ENCODE data around the gene ELAC1. TPM values are rescaled to one million over a fixed set of nuclear protein-coding genes. Genes with fewer than 3 reads are reported as not detected.

The ELAC1 gene
- total and polyA plus RNA-seq, 2 experiments from 2014 or later = 2.8 to 3.2 TPM

DNA sequence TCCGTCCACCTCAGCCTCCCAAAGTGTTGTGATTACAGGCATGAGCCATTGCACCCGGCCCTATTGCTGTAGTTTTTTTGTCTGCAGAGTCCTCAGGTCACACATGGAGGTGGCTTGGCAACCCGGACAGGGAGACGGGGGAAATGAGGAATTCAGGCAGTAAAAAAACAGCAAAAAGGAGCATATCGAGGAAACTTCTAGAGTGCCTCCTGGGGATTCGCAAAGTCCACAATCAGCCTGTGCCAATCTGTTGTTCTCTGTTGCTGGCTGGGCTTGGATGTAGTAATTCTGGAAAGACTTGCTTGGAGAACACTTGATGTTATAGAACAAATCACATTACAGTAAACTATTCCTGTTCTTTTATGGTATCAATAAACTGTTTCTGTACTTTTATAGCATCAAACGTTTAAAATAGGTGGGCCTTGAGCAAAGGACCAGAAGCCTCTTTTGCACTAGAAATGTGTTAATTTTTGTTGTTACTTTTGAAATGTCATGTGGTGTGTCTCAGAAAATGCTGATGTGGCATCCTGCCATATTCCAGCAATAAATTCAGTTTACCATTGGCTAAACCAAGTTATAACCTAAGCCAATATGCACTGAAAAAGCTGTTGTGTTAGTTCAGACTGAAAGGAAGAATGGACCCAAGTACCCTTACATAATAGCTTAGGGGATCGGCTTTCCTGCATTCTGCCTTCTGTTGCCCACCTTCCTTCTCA lies 14.4 kb downstream of the ELAC1 start:
- Histone ChIP-seq H3K79me2 (replicated peaks; ENCODE audit: insufficient read depth) (no peaks in the 10 kb centered on the region), H3K4me3 (no peak overlapping the region), H3K4me1 (ENCODE audit: insufficient read depth) (no peaks in the 10 kb centered on the region), H3K4me2 (no peak overlapping the region), H2AFZ (no peak overlapping the region), H3K9me2 (ENCODE audit: insufficient read depth) (peaks cover 9% of the 10 kb centered on the region; the same call in 1 of the 2 replicates), H3K36me3 (ENCODE audit: insufficient read depth) (peaks cover 5% of the 10 kb centered on the region; the same call in 1 of the 2 replicates), H3K27me3 (ENCODE audit: insufficient read depth) (no peaks in the 10 kb centered on the region), H3F3A (replicated peaks; ENCODE audit: low read depth) (no peaks in the 10 kb centered on the region), H3K27ac (ENCODE audit: low read depth) (no peak overlapping the region), H4K20me1 (replicated peaks; ENCODE audit: insufficient read depth) (no peaks in the 10 kb centered on the region)
- H3K4me1 Mint-ChIP-seq = peaks cover 3% of the 10 kb centered on the region; the same call in 1 of the 3 replicates
- H3K9me3 Mint-ChIP-seq = peaks cover 12% of the 10 kb centered on the region
- no peak overlapping the region for H3K27ac Mint-ChIP-seq
- no peak for TF ChIP-seq NANOG (IDR thresholded peaks at IDR 0.05; ENCODE audit: borderline replicate concordance)
- TF ChIP-seq, protein P1, sequence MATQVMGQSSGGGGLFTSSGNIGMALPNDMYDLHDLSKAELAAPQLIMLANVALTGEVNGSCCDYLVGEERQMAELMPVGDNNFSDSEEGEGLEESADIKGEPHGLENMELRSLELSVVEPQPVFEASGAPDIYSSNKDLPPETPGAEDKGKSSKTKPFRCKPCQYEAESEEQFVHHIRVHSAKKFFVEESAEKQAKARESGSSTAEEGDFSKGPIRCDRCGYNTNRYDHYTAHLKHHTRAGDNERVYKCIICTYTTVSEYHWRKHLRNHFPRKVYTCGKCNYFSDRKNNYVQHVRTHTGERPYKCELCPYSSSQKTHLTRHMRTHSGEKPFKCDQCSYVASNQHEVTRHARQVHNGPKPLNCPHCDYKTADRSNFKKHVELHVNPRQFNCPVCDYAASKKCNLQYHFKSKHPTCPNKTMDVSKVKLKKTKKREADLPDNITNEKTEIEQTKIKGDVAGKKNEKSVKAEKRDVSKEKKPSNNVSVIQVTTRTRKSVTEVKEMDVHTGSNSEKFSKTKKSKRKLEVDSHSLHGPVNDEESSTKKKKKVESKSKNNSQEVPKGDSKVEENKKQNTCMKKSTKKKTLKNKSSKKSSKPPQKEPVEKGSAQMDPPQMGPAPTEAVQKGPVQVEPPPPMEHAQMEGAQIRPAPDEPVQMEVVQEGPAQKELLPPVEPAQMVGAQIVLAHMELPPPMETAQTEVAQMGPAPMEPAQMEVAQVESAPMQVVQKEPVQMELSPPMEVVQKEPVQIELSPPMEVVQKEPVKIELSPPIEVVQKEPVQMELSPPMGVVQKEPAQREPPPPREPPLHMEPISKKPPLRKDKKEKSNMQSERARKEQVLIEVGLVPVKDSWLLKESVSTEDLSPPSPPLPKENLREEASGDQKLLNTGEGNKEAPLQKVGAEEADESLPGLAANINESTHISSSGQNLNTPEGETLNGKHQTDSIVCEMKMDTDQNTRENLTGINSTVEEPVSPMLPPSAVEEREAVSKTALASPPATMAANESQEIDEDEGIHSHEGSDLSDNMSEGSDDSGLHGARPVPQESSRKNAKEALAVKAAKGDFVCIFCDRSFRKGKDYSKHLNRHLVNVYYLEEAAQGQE (IDR thresholded peaks at IDR 0.05; ENCODE audit: unreplicated experiment) = no peak
- no peak for TF ChIP-seq EZH2phosphoT487 (IDR thresholded peaks at IDR 0.05; ENCODE audit: unreplicated experiment)
- TF ChIP-seq, protein P2, sequence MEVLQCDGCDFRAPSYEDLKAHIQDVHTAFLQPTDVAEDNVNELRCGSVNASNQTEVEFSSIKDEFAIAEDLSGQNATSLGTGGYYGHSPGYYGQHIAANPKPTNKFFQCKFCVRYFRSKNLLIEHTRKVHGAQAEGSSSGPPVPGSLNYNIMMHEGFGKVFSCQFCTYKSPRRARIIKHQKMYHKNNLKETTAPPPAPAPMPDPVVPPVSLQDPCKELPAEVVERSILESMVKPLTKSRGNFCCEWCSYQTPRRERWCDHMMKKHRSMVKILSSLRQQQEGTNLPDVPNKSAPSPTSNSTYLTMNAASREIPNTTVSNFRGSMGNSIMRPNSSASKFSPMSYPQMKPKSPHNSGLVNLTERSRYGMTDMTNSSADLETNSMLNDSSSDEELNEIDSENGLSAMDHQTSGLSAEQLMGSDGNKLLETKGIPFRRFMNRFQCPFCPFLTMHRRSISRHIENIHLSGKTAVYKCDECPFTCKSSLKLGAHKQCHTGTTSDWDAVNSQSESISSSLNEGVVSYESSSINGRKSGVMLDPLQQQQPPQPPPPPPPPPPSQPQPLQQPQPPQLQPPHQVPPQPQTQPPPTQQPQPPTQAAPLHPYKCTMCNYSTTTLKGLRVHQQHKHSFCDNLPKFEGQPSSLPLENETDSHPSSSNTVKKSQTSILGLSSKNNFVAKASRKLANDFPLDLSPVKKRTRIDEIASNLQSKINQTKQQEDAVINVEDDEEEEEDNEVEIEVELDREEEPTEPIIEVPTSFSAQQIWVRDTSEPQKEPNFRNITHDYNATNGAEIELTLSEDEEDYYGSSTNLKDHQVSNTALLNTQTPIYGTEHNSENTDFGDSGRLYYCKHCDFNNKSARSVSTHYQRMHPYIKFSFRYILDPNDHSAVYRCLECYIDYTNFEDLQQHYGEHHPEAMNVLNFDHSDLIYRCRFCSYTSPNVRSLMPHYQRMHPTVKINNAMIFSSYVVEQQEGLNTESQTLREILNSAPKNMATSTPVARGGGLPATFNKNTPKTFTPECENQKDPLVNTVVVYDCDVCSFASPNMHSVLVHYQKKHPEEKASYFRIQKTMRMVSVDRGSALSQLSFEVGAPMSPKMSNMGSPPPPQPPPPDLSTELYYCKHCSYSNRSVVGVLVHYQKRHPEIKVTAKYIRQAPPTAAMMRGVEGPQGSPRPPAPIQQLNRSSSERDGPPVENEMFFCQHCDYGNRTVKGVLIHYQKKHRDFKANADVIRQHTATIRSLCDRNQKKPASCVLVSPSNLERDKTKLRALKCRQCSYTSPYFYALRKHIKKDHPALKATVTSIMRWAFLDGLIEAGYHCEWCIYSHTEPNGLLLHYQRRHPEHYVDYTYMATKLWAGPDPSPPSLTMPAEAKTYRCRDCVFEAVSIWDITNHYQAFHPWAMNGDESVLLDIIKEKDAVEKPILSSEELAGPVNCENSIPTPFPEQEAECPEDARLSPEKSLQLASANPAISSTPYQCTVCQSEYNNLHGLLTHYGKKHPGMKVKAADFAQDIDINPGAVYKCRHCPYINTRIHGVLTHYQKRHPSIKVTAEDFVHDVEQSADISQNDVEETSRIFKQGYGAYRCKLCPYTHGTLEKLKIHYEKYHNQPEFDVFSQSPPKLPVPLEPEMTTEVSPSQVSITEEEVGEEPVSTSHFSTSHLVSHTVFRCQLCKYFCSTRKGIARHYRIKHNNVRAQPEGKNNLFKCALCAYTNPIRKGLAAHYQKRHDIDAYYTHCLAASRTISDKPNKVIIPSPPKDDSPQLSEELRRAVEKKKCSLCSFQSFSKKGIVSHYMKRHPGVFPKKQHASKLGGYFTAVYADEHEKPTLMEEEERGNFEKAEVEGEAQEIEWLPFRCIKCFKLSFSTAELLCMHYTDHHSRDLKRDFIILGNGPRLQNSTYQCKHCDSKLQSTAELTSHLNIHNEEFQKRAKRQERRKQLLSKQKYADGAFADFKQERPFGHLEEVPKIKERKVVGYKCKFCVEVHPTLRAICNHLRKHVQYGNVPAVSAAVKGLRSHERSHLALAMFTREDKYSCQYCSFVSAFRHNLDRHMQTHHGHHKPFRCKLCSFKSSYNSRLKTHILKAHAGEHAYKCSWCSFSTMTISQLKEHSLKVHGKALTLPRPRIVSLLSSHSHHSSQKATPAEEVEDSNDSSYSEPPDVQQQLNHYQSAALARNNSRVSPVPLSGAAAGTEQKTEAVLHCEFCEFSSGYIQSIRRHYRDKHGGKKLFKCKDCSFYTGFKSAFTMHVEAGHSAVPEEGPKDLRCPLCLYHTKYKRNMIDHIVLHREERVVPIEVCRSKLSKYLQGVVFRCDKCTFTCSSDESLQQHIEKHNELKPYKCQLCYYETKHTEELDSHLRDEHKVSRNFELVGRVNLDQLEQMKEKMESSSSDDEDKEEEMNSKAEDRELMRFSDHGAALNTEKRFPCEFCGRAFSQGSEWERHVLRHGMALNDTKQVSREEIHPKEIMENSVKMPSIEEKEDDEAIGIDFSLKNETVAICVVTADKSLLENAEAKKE (CRISPR knock-in tag; IDR thresholded peaks at IDR 0.05) = no peak
- TF ChIP-seq CREB1 (CRISPR knock-in tag; IDR thresholded peaks at IDR 0.05; ENCODE audit: low read depth) = no peak
- no peak for TF ChIP-seq EZH2 (IDR thresholded peaks at IDR 0.05; ENCODE audit: low read depth, unreplicated experiment)
- TF ChIP-seq JUNB (IDR thresholded peaks at IDR 0.05; ENCODE audit: unreplicated experiment) = no peak
- peaks cover 28% of the 10 kb centered on the region for H3K36me3 Mint-ChIP-seq (ENCODE audit: low read depth)
- DNase-seq (ENCODE audit: low spot score) = no peak
- no peak overlapping the region for H3K4me3 Mint-ChIP-seq
- H3K27me3 Mint-ChIP-seq (ENCODE audit: insufficient read depth, low read depth, poor library complexity) = no peaks in the 10 kb centered on the region
- no peak for ATAC-seq
